ENCODE measurements around the gene PPM1G.

PPM1G gene

DNA sequence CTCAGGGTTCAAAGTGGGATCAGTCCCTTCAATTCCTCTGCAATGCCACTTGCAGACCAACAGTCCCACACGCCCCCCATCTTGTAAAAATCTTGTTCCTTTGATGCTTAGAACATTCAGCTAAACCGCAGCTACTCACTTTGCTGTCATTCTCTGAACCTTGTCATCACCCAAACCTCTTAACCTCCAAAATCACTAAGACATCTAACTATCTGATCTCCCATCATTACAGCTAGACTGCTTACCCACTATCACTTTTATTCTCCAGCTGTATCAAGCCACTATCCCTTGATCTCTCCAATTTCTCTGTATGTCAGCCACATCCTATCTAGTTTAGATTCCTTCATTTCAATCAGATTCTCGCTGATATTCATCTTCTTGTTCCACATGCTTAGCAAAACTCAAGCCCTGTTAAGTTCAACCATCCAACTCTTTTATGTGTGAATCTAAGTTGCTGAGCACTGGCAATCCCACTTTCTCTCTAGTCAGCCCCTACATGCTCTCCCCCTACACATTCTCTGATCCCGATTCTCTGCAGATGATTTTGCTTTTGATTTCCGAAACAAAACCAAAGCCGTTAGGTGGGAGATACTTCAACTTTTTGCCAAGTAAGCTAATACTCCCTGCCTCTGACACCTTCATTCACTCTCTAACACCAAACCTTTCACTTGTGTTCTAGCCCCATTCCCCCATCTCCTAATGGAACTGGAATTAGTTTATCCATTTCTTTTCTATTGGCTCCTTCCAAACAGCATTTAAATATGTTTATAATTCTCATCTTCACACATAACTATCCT lies 57.4 kb downstream of the PPM1G start:
- DNase-seq (ENCODE audit: extremely low spot score), result no peak
- ChIA-PET CTCF (no interaction called here), POLR2A (interaction anchor here (0.7 to 1.2 kb wide), 2 partner anchors 18 to 29 kb away, joined by 3 read pairs; no protein-coding TSS in a partner anchor)
- TF ChIP-seq L3MBTL2 (conservative IDR thresholded peaks at IDR 0.05), result no peak
- TF ChIP-seq LEF1 (IDR thresholded peaks at IDR 0.05; ENCODE audit: borderline replicate concordance), result no peak
- no peak for TF ChIP-seq ARNT (IDR thresholded peaks at IDR 0.05)
- no peak for TF ChIP-seq ZNF384 (IDR thresholded peaks at IDR 0.05)
- TF ChIP-seq FOXK2 (IDR thresholded peaks at IDR 0.05), result no peak
- no peak for TF ChIP-seq CTBP1 (IDR thresholded peaks at IDR 0.05; ENCODE audit: borderline replicate concordance)
- TF ChIP-seq TARDBP (IDR thresholded peaks at IDR 0.05), result no peak
- no peak for TF ChIP-seq HDGF (IDR thresholded peaks at IDR 0.05; ENCODE audit: borderline replicate concordance)
- TF ChIP-seq NFRKB (IDR thresholded peaks at IDR 0.05), result no peak

DNA sequence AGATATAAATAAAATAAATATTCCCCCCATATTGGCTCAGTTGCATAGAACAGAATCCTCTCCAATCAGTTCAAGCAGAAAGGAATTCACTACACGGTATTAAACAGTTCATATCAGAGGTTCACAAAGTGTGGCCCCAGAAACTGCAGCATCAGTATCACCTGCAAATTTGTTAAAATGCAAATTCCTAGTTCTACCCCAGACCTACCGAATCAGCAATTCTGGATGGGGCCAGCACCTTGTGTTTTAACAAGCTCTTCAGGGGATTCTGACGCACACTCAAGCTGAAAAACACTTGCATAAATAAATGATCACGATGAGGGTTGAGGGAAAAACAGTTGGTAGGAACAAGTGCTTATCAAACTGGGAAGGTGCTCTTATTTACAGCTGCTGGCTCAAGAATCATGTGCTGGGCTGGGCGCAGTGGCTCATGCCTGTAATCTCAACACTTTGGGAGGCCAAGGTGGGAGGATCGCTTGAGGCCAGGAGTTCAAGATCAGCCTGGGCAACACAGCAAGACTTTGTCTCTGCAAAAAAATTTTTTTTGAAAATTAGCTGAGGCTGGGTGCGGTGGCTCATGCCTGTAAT lies 59.2 kb downstream of the PPM1G start:
- TF ChIP-seq FOXK2 (IDR thresholded peaks at IDR 0.05), result no peak
- TF ChIP-seq ZNF384 (IDR thresholded peaks at IDR 0.05), result no peak
- no peak for TF ChIP-seq ARNT (IDR thresholded peaks at IDR 0.05)
- TF ChIP-seq, protein P1, sequence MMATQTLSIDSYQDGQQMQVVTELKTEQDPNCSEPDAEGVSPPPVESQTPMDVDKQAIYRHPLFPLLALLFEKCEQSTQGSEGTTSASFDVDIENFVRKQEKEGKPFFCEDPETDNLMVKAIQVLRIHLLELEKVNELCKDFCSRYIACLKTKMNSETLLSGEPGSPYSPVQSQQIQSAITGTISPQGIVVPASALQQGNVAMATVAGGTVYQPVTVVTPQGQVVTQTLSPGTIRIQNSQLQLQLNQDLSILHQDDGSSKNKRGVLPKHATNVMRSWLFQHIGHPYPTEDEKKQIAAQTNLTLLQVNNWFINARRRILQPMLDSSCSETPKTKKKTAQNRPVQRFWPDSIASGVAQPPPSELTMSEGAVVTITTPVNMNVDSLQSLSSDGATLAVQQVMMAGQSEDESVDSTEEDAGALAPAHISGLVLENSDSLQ (IDR thresholded peaks at IDR 0.05), result no peak
- TF ChIP-seq TARDBP (IDR thresholded peaks at IDR 0.05), result no peak
- no peak for TF ChIP-seq BHLHE40 (IDR thresholded peaks at IDR 0.05; ENCODE audit: borderline replicate concordance)
- no peak for TF ChIP-seq SUZ12 (IDR thresholded peaks at IDR 0.05)
- no peak for TF ChIP-seq LEF1 (IDR thresholded peaks at IDR 0.05; ENCODE audit: borderline replicate concordance)
- TF ChIP-seq L3MBTL2 (conservative IDR thresholded peaks at IDR 0.05), result no peak
- no peak for TF ChIP-seq SP1 (IDR thresholded peaks at IDR 0.05)
- no peak for TF ChIP-seq ELF4 (IDR thresholded peaks at IDR 0.05)
- no peak for TF ChIP-seq NFRKB (IDR thresholded peaks at IDR 0.05)
- CTCF ChIA-PET, result no interaction called here
- DNase-seq (ENCODE audit: extremely low spot score), result no peak
- POLR2A ChIA-PET, result no interaction called here

DNA sequence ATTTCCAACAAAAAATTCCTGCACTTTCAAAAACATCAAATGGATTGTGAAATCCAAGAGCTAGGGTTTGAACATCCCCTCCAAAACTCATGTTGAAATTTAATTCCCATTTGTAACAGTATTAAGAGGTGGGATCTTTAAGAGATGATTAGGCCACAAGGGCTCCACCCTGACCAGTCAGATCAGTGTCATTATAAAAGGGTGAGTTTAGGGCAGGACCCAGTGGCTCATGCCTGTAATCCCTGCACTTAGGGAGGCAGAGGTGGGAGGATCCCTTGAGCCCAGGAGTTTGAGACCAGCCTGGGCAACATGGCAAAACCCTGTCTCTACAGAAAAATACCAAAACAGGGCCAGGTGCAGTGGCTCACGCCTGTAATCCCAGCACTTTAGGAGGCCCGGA lies 61.8 kb downstream of the PPM1G start:
- ChIA-PET CTCF (no interaction called here), POLR2A (no interaction called here)
- no peak for DNase-seq (ENCODE audit: extremely low spot score)
- no peak for TF ChIP-seq FOXM1 (IDR thresholded peaks at IDR 0.05; ENCODE audit: borderline replicate concordance)
- no peak for TF ChIP-seq LEF1 (IDR thresholded peaks at IDR 0.05; ENCODE audit: borderline replicate concordance)
- TF ChIP-seq ELF4 (IDR thresholded peaks at IDR 0.05), result no peak
- TF ChIP-seq NFRKB (IDR thresholded peaks at IDR 0.05), result no peak
- TF ChIP-seq ZNF384 (IDR thresholded peaks at IDR 0.05), result no peak
- no peak for TF ChIP-seq HDGF (IDR thresholded peaks at IDR 0.05; ENCODE audit: borderline replicate concordance)
- TF ChIP-seq BHLHE40 (IDR thresholded peaks at IDR 0.05; ENCODE audit: borderline replicate concordance), result no peak
- TF ChIP-seq L3MBTL2 (conservative IDR thresholded peaks at IDR 0.05), result no peak
- TF ChIP-seq TARDBP (IDR thresholded peaks at IDR 0.05), result no peak
- TF ChIP-seq SP1 (IDR thresholded peaks at IDR 0.05), result no peak
- no peak for TF ChIP-seq FOXK2 (IDR thresholded peaks at IDR 0.05)
- TF ChIP-seq, protein P1 (IDR thresholded peaks at IDR 0.05), result no peak
- TF ChIP-seq CTBP1 (IDR thresholded peaks at IDR 0.05; ENCODE audit: borderline replicate concordance), result no peak

DNA sequence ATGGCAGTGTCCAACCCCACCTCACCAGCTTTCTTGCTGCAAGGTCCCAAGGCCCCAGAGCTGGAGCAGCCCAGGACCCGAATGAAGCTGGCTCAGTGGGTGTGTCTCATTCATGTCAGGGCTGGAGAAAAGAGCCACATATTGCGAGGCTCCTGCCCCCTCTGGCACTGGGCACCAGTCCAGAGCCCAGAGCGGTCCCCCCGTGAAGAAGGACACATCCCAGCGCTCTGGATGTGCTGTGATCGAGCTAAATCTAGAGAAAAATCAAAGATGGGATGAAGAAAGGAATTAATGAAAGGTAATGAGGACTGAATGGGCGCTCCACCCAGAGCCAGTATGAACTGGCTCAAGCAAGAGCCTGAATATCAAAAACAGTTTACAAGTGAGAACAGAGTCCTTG lies 73.2 kb downstream of the PPM1G start:
- TF ChIP-seq ZNF384 (IDR thresholded peaks at IDR 0.05), result no peak
- TF ChIP-seq ELF4 (IDR thresholded peaks at IDR 0.05), result no peak
- no peak for TF ChIP-seq L3MBTL2 (conservative IDR thresholded peaks at IDR 0.05)
- TF ChIP-seq FOXM1 (IDR thresholded peaks at IDR 0.05; ENCODE audit: borderline replicate concordance), result no peak
- no peak for TF ChIP-seq NFRKB (IDR thresholded peaks at IDR 0.05)
- no peak for TF ChIP-seq ARNT (IDR thresholded peaks at IDR 0.05)
- no peak for TF ChIP-seq HDGF (IDR thresholded peaks at IDR 0.05; ENCODE audit: borderline replicate concordance)
- TF ChIP-seq SP1 (IDR thresholded peaks at IDR 0.05), result no peak
- TF ChIP-seq TARDBP (IDR thresholded peaks at IDR 0.05), result no peak
- no peak for TF ChIP-seq LEF1 (IDR thresholded peaks at IDR 0.05; ENCODE audit: borderline replicate concordance)
- TF ChIP-seq, protein P1 (IDR thresholded peaks at IDR 0.05), result no peak
- no peak for TF ChIP-seq FOXA1 (IDR thresholded peaks at IDR 0.05)
- no peak for TF ChIP-seq CTBP1 (IDR thresholded peaks at IDR 0.05; ENCODE audit: borderline replicate concordance)
- TF ChIP-seq SUZ12 (IDR thresholded peaks at IDR 0.05), result no peak
- no peak for TF ChIP-seq BHLHE40 (IDR thresholded peaks at IDR 0.05; ENCODE audit: borderline replicate concordance)
- TF ChIP-seq FOXK2 (IDR thresholded peaks at IDR 0.05), result no peak
- ChIA-PET POLR2A (interaction anchor here (1.7 to 2.5 kb wide), 2 partner anchors 14 to 21 kb away, joined by 3 to 12 read pairs; partner anchors contain the start of gene MPV17), CTCF (no interaction called here)
- DNase-seq (ENCODE audit: extremely low spot score), result no peak

DNA sequence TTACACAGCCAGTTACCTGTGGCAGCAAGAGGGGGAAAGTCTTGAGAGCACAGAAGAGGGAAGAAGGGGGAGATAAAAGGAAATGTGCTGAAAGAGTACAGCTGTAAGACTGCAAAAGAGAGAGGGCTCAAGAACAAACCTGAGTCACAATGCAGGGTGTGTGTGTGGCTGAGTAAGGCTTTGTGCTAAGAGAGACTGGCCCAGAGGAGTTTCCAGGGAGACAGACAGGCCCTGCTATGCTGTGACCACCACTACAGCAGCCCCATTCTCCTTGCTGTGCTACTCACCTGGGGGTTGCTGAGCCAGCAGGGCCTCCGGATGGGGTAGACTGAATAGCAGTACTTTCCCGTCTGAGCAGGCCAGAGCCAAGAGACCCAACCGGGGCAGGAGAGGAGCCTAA lies 74.1 kb downstream of the PPM1G start:
- CTCF ChIA-PET, result no interaction called here
- no peak for TF ChIP-seq FOXK2 (IDR thresholded peaks at IDR 0.05)
- TF ChIP-seq ELF4 (IDR thresholded peaks at IDR 0.05), result no peak
- TF ChIP-seq LEF1 (IDR thresholded peaks at IDR 0.05; ENCODE audit: borderline replicate concordance), result no peak
- no peak for TF ChIP-seq BHLHE40 (IDR thresholded peaks at IDR 0.05; ENCODE audit: borderline replicate concordance)
- TF ChIP-seq FOXA1 (IDR thresholded peaks at IDR 0.05), result no peak
- no peak for TF ChIP-seq NFRKB (IDR thresholded peaks at IDR 0.05)
- TF ChIP-seq HDGF (IDR thresholded peaks at IDR 0.05; ENCODE audit: borderline replicate concordance), result no peak
- TF ChIP-seq CTBP1 (IDR thresholded peaks at IDR 0.05; ENCODE audit: borderline replicate concordance), result no peak
- no peak for TF ChIP-seq FOXM1 (IDR thresholded peaks at IDR 0.05; ENCODE audit: borderline replicate concordance)
- TF ChIP-seq ARNT (IDR thresholded peaks at IDR 0.05), result no peak
- no peak for TF ChIP-seq ZNF384 (IDR thresholded peaks at IDR 0.05)
- no peak for TF ChIP-seq SP1 (IDR thresholded peaks at IDR 0.05)
- TF ChIP-seq L3MBTL2 (conservative IDR thresholded peaks at IDR 0.05), result no peak
- TF ChIP-seq, protein P1 (IDR thresholded peaks at IDR 0.05), result no peak
- no peak for TF ChIP-seq TARDBP (IDR thresholded peaks at IDR 0.05)
- TF ChIP-seq SUZ12 (IDR thresholded peaks at IDR 0.05), result no peak

More for the DNA sequence above, 74.1 kb downstream of the PPM1G start:
- POLR2A ChIA-PET, result interaction anchor here (2.5 kb wide), 1 partner anchor 13 kb away, joined by 12 read pairs; the partner anchor contains the start of gene MPV17
- DNase-seq (ENCODE audit: extremely low spot score), result no peak
